ENCODE measurements around the gene SETBP1.

Gene SETBP1

GRCh38 chr18:45081566-45082181, 401.0 kb downstream of the SETBP1 start:
- DNase-seq (ENCODE audit: low spot score): no peak

- no peak for DNase-seq (ENCODE audit: low spot score)
Observed at GRCh38 chr18:45083226-45083855, 402.7 kb downstream of the SETBP1 start.

GRCh38 chr18:45084206-45084605, 403.5 kb downstream of the SETBP1 start:
- DNase-seq (ENCODE audit: low spot score): no peak

- no peak for DNase-seq (ENCODE audit: low spot score)
Observed at GRCh38 chr18:45085916-45086624, 405.4 kb downstream of the SETBP1 start.

GRCh38 chr18:45086777-45087176, 406.1 kb downstream of the SETBP1 start:
- no peak for DNase-seq (ENCODE audit: low spot score)

- DNase-seq (ENCODE audit: low spot score): no peak
Observed at GRCh38 chr18:45090526-45091140, 409.9 kb downstream of the SETBP1 start.

GRCh38 chr18:45100321-45101105, 419.8 kb downstream of the SETBP1 start:
- no peak for DNase-seq (ENCODE audit: low spot score)

GRCh38 chr18:45102126-45102525, 421.4 kb downstream of the SETBP1 start:
- no peak for DNase-seq (ENCODE audit: low spot score)

GRCh38 chr18:45102863-45103262, 422.2 kb downstream of the SETBP1 start:
- DNase-seq (ENCODE audit: low spot score): no peak

- DNase-seq (ENCODE audit: low spot score): no peak
Observed at GRCh38 chr18:45103319-45104048, 422.8 kb downstream of the SETBP1 start.

- DNase-seq (ENCODE audit: low spot score): no peak
Observed at GRCh38 chr18:45104049-45104395, 423.3 kb downstream of the SETBP1 start.

- DNase-seq (ENCODE audit: low spot score): no peak
Observed at GRCh38 chr18:45106331-45106774, 425.7 kb downstream of the SETBP1 start.

- DNase-seq (ENCODE audit: low spot score): no peak
Observed at GRCh38 chr18:45107425-45107824, 426.7 kb downstream of the SETBP1 start.

- no peak for DNase-seq (ENCODE audit: low spot score)
Observed at GRCh38 chr18:45108754-45109153, 428.1 kb downstream of the SETBP1 start.

- no peak for DNase-seq (ENCODE audit: low spot score)
Observed at GRCh38 chr18:45109271-45109670, 428.6 kb downstream of the SETBP1 start.

GRCh38 chr18:45109706-45110105, 429.0 kb downstream of the SETBP1 start:
- DNase-seq (ENCODE audit: low spot score): no peak

GRCh38 chr18:45110577-45111501, 430.2 kb downstream of the SETBP1 start:
- no peak for DNase-seq (ENCODE audit: low spot score)

GRCh38 chr18:45111502-45111848, 430.8 kb downstream of the SETBP1 start:
- no peak for DNase-seq (ENCODE audit: low spot score)

- no peak for DNase-seq (ENCODE audit: low spot score)
Observed at GRCh38 chr18:45112682-45113081, 432.0 kb downstream of the SETBP1 start.

GRCh38 chr18:45116116-45116515, 435.4 kb downstream of the SETBP1 start:
- DNase-seq (ENCODE audit: low spot score): no peak

Measured in HuH-7.5 (cell line).